Chondrocyte (in vitro differentiated cells): ENCODE data around the gene VSIG8. TPM values are rescaled to one million over a fixed set of nuclear protein-coding genes. Genes with fewer than 3 reads are reported as not detected.

Experiments
- DNase-seq: peaks from one replicate; pipeline ENCODE4 v3.0.0; 2021; ENCODE audit warnings: mixed read lengths, low spot score
- H3K27ac Mint-ChIP-seq: one replicate; pipeline ENCODE4 v1.8.0; 2021; ENCODE audit warnings: mild to moderate bottlenecking, moderate library complexity, mixed read lengths; ENCODE audit not compliant: unreplicated experiment
- H3K27me3 Mint-ChIP-seq: 2 replicates; pipeline ENCODE4 v1.8.0; 2021; ENCODE audit warnings: low read depth, mixed read lengths
- H3K36me3 Mint-ChIP-seq: 2 replicates; pipeline ENCODE4 v1.8.0; 2021; ENCODE audit warnings: low read depth, mixed read lengths
- H3K4me1 Mint-ChIP-seq: 2 replicates; pipeline ENCODE4 v1.8.0; 2021; ENCODE audit warnings: low read depth, mild to moderate bottlenecking, mixed read lengths
- H3K4me3 Mint-ChIP-seq: one replicate; pipeline ENCODE4 v1.8.0; 2021; ENCODE audit warnings: mild to moderate bottlenecking, moderate library complexity, mixed read lengths; ENCODE audit not compliant: unreplicated experiment
- H3K9me3 Mint-ChIP-seq: 2 replicates; pipeline ENCODE4 v1.8.0; 2021; ENCODE audit warnings: low read depth, mixed read lengths
- CTCF ChIP-seq: fragments of 200-600 bp; sonication (generic); IDR thresholded peaks from 2 replicates; pipeline ENCODE4 v1.5.0; 2021; ENCODE audit warnings: antibody characterized with exemption, mild to moderate bottlenecking, moderate library complexity
- microRNA-seq: library from miRNA; unstranded; fragments of <30 nt; microRNA quantifications from one replicate; pipeline ENCODE4 v1.2.0, GENCODE V29; 2020; ENCODE audit warnings: borderline number of aligned reads
- total RNA-seq: library from RNA; stranded (reverse); gene quantifications from 3 replicates; pipeline ENCODE4 v1.2.1, GENCODE V29; 2021

VSIG8 gene
- total RNA-seq, 1 donor from 2014 or later = not detected

GRCh38 chr1:159817276-159818041 lies 45.0 kb downstream of the VSIG8 start:
- no peak overlapping the region for H3K4me3 Mint-ChIP-seq
- no peak for DNase-seq
- no peak overlapping the region for H3K27ac Mint-ChIP-seq
- no peaks in the 10 kb centered on the region for H3K4me1 Mint-ChIP-seq
- TF ChIP-seq CTCF = no peak
- no peaks in the 10 kb centered on the region for H3K9me3 Mint-ChIP-seq
- peaks cover 2% of the 10 kb centered on the region for H3K36me3 Mint-ChIP-seq
- peaks cover 15% of the 10 kb centered on the region for H3K27me3 Mint-ChIP-seq

GRCh38 chr1:159815926-159816325 lies 46.5 kb downstream of the VSIG8 start:
- Mint-ChIP-seq H3K9me3 (no peaks in the 10 kb centered on the region), H3K36me3 (peaks cover 2% of the 10 kb centered on the region), H3K27ac (no peak overlapping the region), H3K4me3 (no peak overlapping the region), H3K27me3 (peaks cover 17% of the 10 kb centered on the region), H3K4me1 (no peaks in the 10 kb centered on the region)
- no peak for TF ChIP-seq CTCF
- DNase-seq = no peak

- TF ChIP-seq CTCF = no peak
- Mint-ChIP-seq H3K4me3 (no peak overlapping the region), H3K4me1 (no peaks in the 10 kb centered on the region), H3K36me3 (no peaks in the 10 kb centered on the region), H3K9me3 (no peaks in the 10 kb centered on the region), H3K27ac (no peak overlapping the region), H3K27me3 (peaks cover 12% of the 10 kb centered on the region)
- no peak for DNase-seq
Observed at GRCh38 chr1:159804924-159805323, 57.5 kb downstream of the VSIG8 start.

Small RNA genes within 50 kb of the gene (microRNA-seq; reads per million reads assigned to microRNA genes)
- gene MIR4259 = not detected

Other genes starting within 250 kb of the VSIG8 start
- not detected in 3 replicates for gene CRP, start 148.1 kb downstream of the VSIG8 start, total RNA-seq
- 15.4 to 21.3 TPM (median 16.9 TPM) in 3 replicates for gene DUSP23, start 81.7 kb downstream of the VSIG8 start, total RNA-seq
- gene FCRL6, start 60.3 kb downstream of the VSIG8 start, total RNA-seq = not detected in 3 replicates
- gene SLAMF8, start 35.8 kb downstream of the VSIG8 start, total RNA-seq = not detected in 3 replicates
- 0.37 to 0.95 TPM (median 0.73 TPM) in 3 replicates for gene CFAP45, start 37.5 kb upstream of the VSIG8 start, total RNA-seq
- 222 to 392 TPM (median 388 TPM) in 3 replicates for gene TAGLN2, start 62.9 kb upstream of the VSIG8 start, total RNA-seq
- gene IGSF9, start 83.0 kb upstream of the VSIG8 start, total RNA-seq = not detected in 3 replicates
- not detected in 3 replicates for gene SLAMF9, start 91.6 kb upstream of the VSIG8 start, total RNA-seq
- gene PIGM, start 169.3 kb upstream of the VSIG8 start, total RNA-seq = 5.7 to 6.9 TPM (median 6.5 TPM) in 3 replicates
- not detected in 3 replicates for gene KCNJ10, start 207.5 kb upstream of the VSIG8 start, total RNA-seq
- gene KCNJ9, start 218.9 kb upstream of the VSIG8 start, total RNA-seq = not detected in 3 replicates
- gene IGSF8, start 236.0 kb upstream of the VSIG8 start, total RNA-seq = 19.5 to 27.3 TPM (median 25.3 TPM) in 3 replicates